WTC11 (cell line): Measurements from ENCODE around the gene IGFALS. TPM values are rescaled to one million over a fixed set of nuclear protein-coding genes. Genes with fewer than 3 reads are reported as not detected.
A peak's percentile ranks its signal among the peaks of the same experiment; 100 is the strongest.

Experiments used
- ATAC-seq: fragments of 200-7000 bp; cut with Tn5 transposase; 2 replicates; pipeline ENCODE4 v1.10.0; 2021; ENCODE audit warnings: mild to moderate bottlenecking, moderate library complexity
- CTCF ChIA-PET: fragments of 300-600 bp; sonication (Branson Sonifier 250); formaldehyde crosslinking; loops from one replicate; lab custom pipeline; 2021; ENCODE audit warnings: antibody characterized with exemption; lab: Charles Lee
- POLR2A ChIA-PET: fragments of 350-600 bp; sonication (Branson Sonifier 250); formaldehyde crosslinking; loops from one replicate; lab custom pipeline; 2021; ENCODE audit warnings: antibody characterized with exemption; lab: Charles Lee
- DNase-seq: peaks from one replicate; pipeline ENCODE4 v3.0.0; 2021; ENCODE audit warnings: low spot score
- H3K27ac Mint-ChIP-seq: 2 replicates; pipeline ENCODE4 v1.8.0; 2021; ENCODE audit warnings: mixed read lengths
- H3K27me3 Mint-ChIP-seq: 2 replicates; pipeline ENCODE4 v1.8.0; 2021; ENCODE audit warnings: low read depth, mild to moderate bottlenecking, moderate library complexity, mixed read lengths
- H3K36me3 Mint-ChIP-seq: 2 replicates; pipeline ENCODE4 v1.8.0; 2021; ENCODE audit warnings: mixed read lengths
- H3K4me1 Mint-ChIP-seq: 2 replicates; pipeline ENCODE4 v1.8.0; 2022; ENCODE audit warnings: mixed read lengths
- H3K4me3 Mint-ChIP-seq: 2 replicates; pipeline ENCODE4 v1.8.0; 2021; ENCODE audit warnings: mild to moderate bottlenecking, moderate library complexity, mixed read lengths
- H3K9me3 Mint-ChIP-seq: 2 replicates; pipeline ENCODE4 v1.8.0; 2021; ENCODE audit warnings: mixed read lengths
- ARID4B ChIP-seq: sonication (generic); formaldehyde crosslinking; IDR thresholded peaks from 2 replicates; pipeline ENCODE4 v1.8.0; 2023; ENCODE audit warnings: missing genetic modification reagents, mild to moderate bottlenecking, borderline replicate concordance
- CREM ChIP-seq: sonication (generic); formaldehyde crosslinking; IDR thresholded peaks from 2 replicates; pipeline ENCODE4 v1.8.1; 2022; ENCODE audit warnings: mild to moderate bottlenecking, missing genetic modification reagents, moderate library complexity
- CTCF ChIP-seq: fragments of 200-600 bp; IDR thresholded peaks from 2 replicates; pipeline ENCODE4 v1.8.0; 2022; ENCODE audit warnings: antibody characterized with exemption
- E2F4 ChIP-seq: sonication (generic); formaldehyde crosslinking; IDR thresholded peaks from 2 replicates; pipeline ENCODE4 v1.8.1; 2022; ENCODE audit warnings: low read depth, mild to moderate bottlenecking, moderate library complexity, missing genetic modification reagents, borderline replicate concordance
- FOXK1 ChIP-seq: sonication (generic); formaldehyde crosslinking; IDR thresholded peaks from 2 replicates; pipeline ENCODE4 v1.8.0; 2022; ENCODE audit warnings: mild to moderate bottlenecking, moderate library complexity, missing genetic modification reagents
- IRF2 ChIP-seq: sonication (generic); formaldehyde crosslinking; IDR thresholded peaks from 2 replicates; pipeline ENCODE4 v1.8.0; 2022; ENCODE audit warnings: low read depth, missing genetic modification reagents, borderline replicate concordance
- JUN ChIP-seq: sonication (generic); formaldehyde crosslinking; IDR thresholded peaks from 2 replicates; pipeline ENCODE4 v1.8.0; 2023; ENCODE audit warnings: mild to moderate bottlenecking, missing genetic modification reagents
- MAX ChIP-seq: sonication (generic); formaldehyde crosslinking; IDR thresholded peaks from 2 replicates; pipeline ENCODE4 v1.8.0; 2022; ENCODE audit warnings: mild to moderate bottlenecking, missing genetic modification reagents
- PREB ChIP-seq: sonication (generic); formaldehyde crosslinking; IDR thresholded peaks from 2 replicates; pipeline ENCODE4 v1.8.1; 2022; ENCODE audit warnings: mild to moderate bottlenecking, missing genetic modification reagents, moderate library complexity, borderline replicate concordance
- TP53 ChIP-seq: sonication (generic); formaldehyde crosslinking; IDR thresholded peaks from 2 replicates; pipeline ENCODE4 v1.8.1; 2023; ENCODE audit warnings: mild to moderate bottlenecking, missing genetic modification reagents
- USF1 ChIP-seq: sonication (generic); formaldehyde crosslinking; IDR thresholded peaks from 2 replicates; pipeline ENCODE4 v1.8.0; 2022; ENCODE audit warnings: mild to moderate bottlenecking, missing genetic modification reagents
- ZNF138 ChIP-seq: sonication (generic); formaldehyde crosslinking; conservative IDR thresholded peaks from 2 replicates; pipeline ENCODE4 v1.8.1; 2022; ENCODE audit warnings: mild to moderate bottlenecking, moderate library complexity, missing genetic modification reagents
- ZNF263 ChIP-seq: sonication (generic); formaldehyde crosslinking; IDR thresholded peaks from 2 replicates; pipeline ENCODE4 v1.8.1; 2022; ENCODE audit warnings: low read depth, mild to moderate bottlenecking, moderate library complexity, missing genetic modification reagents
- ZNF396 ChIP-seq: fragments of 250-450 bp; sonication (Bioruptor Pico); IDR thresholded peaks from 2 replicates; pipeline ENCODE4 v1.8.0; 2021; ENCODE audit warnings: mild to moderate bottlenecking, moderate library complexity, borderline replicate concordance
- ZNF416 ChIP-seq: fragments of 250-450 bp; sonication (Bioruptor Pico); IDR thresholded peaks from 2 replicates; pipeline ENCODE4 v1.9.0; 2021; ENCODE audit warnings: mild to moderate bottlenecking, inconsistent platforms
- total RNA-seq: library from RNA; stranded (reverse); gene quantifications from 3 replicates; pipeline ENCODE4 v1.2.3, GENCODE V29; 2021

The IGFALS gene
- total RNA-seq, 1 experiment from 2014 or later, result not detected

GRCh38 chr16:1781758-1782407, 11.6 kb downstream of the IGFALS start:
- ATAC-seq (no peak), DNase-seq (peak; percentile 42)
- no peak for TF ChIP-seq E2F4 (CRISPR knock-in tag)
- TF ChIP-seq JUN (CRISPR knock-in tag), result 0 out of 2 replicates have a peak, but pooled peaks have one; percentile 32
- Mint-ChIP-seq H3K4me3 (peak overlapping the region; percentile 81), H3K9me3 (no peaks in the 10 kb centered on the region), H3K4me1 (peaks cover 7% of the 10 kb centered on the region), H3K27me3 (no peaks in the 10 kb centered on the region), H3K27ac (peak overlapping the region; percentile 60), H3K36me3 (no peaks in the 10 kb centered on the region)
- POLR2A ChIA-PET, result interaction anchor here (0.9 to 2.6 kb wide), 8 partner anchors 8 to 183 kb away, joined by 3 to 18 read pairs (median 6); partner anchors contain the start of genes EME2, IGFALS, MAPK8IP3 and MRPS34
- CTCF ChIA-PET, result interaction anchor here (0.6 to 2.1 kb wide), 25 partner anchors 8 to 1041 kb away, joined by 3 to 37 read pairs (median 4); partner anchors contain the start of genes CIAO3, EME2, FAHD1 and HAGH

GRCh38 chr16:1781254-1781653, 12.3 kb downstream of the IGFALS start:
- Mint-ChIP-seq H3K27me3 (no peaks in the 10 kb centered on the region), H3K4me3 (peak overlapping the region; percentile 81), H3K9me3 (no peaks in the 10 kb centered on the region), H3K36me3 (no peaks in the 10 kb centered on the region), H3K27ac (0 out of 2 replicates have a peak overlapping the region, but pooled peaks have one; percentile 60), H3K4me1 (peaks cover 7% of the 10 kb centered on the region)
- DNase-seq, result no peak
- POLR2A ChIA-PET, result interaction anchor here (2.6 kb wide), 1 partner anchor 10 kb away, joined by 11 read pairs; the partner anchor contains the start of gene NME3
- no peak for ATAC-seq
- TF ChIP-seq MAX (CRISPR knock-in tag), result no peak
- CTCF ChIA-PET, result interaction anchor here (0.7 to 2.1 kb wide), 6 partner anchors 8 to 160 kb away, joined by 3 to 37 read pairs (median 7); partner anchors contain the start of genes EME2, FAHD1, HAGH and MRPS34

- H3K4me3 Mint-ChIP-seq, result peak overlapping the region; percentile 81
- H3K4me1 Mint-ChIP-seq, result peaks cover 7% of the 10 kb centered on the region
- DNase-seq (no peak), ATAC-seq (no peak)
- TF ChIP-seq FOXK1, result no peak
- no peak for TF ChIP-seq ZNF416 (CRISPR knock-in tag)
- TF ChIP-seq ZNF138, result no peak
- no peak for TF ChIP-seq CTCF
- no peak for TF ChIP-seq PREB
- TF ChIP-seq IRF2 (CRISPR knock-in tag), result no peak
- TF ChIP-seq ZNF263 (CRISPR knock-in tag), result no peak
- no peak for TF ChIP-seq ZNF396
- no peak for TF ChIP-seq ARID4B (CRISPR knock-in tag)
- TF ChIP-seq E2F4 (CRISPR knock-in tag), result no peak
- no peak for TF ChIP-seq CREM (CRISPR knock-in tag)
- no peak for TF ChIP-seq USF1 (CRISPR knock-in tag)
- no peak for TF ChIP-seq TP53 (CRISPR knock-in tag)
- no peak overlapping the region for H3K27ac Mint-ChIP-seq
- CTCF ChIA-PET, result no interaction called here
- no peaks in the 10 kb centered on the region for H3K27me3 Mint-ChIP-seq
- no peaks in the 10 kb centered on the region for H3K9me3 Mint-ChIP-seq
- POLR2A ChIA-PET, result interaction anchor here (2.6 kb wide), 1 partner anchor 10 kb away, joined by 11 read pairs; the partner anchor contains the start of gene NME3
- H3K36me3 Mint-ChIP-seq, result no peaks in the 10 kb centered on the region
Observed at GRCh38 chr16:1780677-1781072, 12.8 kb downstream of the IGFALS start.
